ENCODE measurements around the gene CREB5.

DNA sequence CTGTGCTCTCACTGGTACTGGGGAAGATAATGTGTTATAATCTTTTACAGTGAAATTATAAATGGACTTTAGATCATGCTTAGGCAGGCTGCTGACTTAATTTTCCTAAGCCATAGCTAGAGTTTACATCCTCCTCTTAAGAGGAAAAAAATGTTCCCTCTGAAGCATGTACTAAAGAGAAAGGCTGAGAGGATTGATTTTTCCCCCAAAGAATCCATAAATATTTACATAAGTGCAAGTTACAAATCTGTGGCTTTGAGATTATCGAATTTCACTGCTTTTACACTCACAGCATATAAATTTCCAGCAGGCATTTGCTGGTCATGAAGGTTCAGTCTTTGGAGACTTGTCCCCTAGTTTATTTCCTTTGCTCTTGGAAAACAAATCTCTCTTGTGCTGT, 43.7 kb downstream of the CREB5 start:
- TF ChIP-seq, protein P1, sequence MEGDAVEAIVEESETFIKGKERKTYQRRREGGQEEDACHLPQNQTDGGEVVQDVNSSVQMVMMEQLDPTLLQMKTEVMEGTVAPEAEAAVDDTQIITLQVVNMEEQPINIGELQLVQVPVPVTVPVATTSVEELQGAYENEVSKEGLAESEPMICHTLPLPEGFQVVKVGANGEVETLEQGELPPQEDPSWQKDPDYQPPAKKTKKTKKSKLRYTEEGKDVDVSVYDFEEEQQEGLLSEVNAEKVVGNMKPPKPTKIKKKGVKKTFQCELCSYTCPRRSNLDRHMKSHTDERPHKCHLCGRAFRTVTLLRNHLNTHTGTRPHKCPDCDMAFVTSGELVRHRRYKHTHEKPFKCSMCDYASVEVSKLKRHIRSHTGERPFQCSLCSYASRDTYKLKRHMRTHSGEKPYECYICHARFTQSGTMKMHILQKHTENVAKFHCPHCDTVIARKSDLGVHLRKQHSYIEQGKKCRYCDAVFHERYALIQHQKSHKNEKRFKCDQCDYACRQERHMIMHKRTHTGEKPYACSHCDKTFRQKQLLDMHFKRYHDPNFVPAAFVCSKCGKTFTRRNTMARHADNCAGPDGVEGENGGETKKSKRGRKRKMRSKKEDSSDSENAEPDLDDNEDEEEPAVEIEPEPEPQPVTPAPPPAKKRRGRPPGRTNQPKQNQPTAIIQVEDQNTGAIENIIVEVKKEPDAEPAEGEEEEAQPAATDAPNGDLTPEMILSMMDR (IDR thresholded peaks at IDR 0.05), result no peak
- TF ChIP-seq EP300 (IDR thresholded peaks at IDR 0.05) (no peak), POLR2A (IDR thresholded peaks at IDR 0.05) (no peak)

Data from ovary (tissue), 3 donors.